Measurements from ENCODE around the gene GNG7. TPM values are rescaled to one million over a fixed set of nuclear protein-coding genes. Genes with fewer than 3 reads are reported as not detected.

The GNG7 gene
- total RNA-seq = 1.8 TPM in 1 of 2 replicates, not detected in the other

- peak; percentile 40 for DNase-seq (ENCODE audit: low read depth)
Measured at GRCh38 chr19:2702170-2703076, at the start of gene GNG7. Gene GNG7, minus strand, starts transcription at chr19:2702694. Its CDS starts 182,006 bp downstream, at chr19:2520688.

GRCh38 chr19:2751438-2751830 lies 48.9 kb upstream of the GNG7 start:
- DNase-seq (ENCODE audit: low read depth) = no peak

- no peak for DNase-seq (ENCODE audit: low read depth)
Measured at GRCh38 chr19:2750808-2751437, 48.4 kb upstream of the GNG7 start.

GRCh38 chr19:2747349-2747748 lies 44.9 kb upstream of the GNG7 start:
- no peak for DNase-seq (ENCODE audit: low read depth)

GRCh38 chr19:2744113-2744512 lies 41.6 kb upstream of the GNG7 start:
- no peak for DNase-seq (ENCODE audit: low read depth)

- DNase-seq (ENCODE audit: low read depth) = no peak
Measured at GRCh38 chr19:2743099-2743498, 40.6 kb upstream of the GNG7 start.

GRCh38 chr19:2740314-2740656 lies 37.8 kb upstream of the GNG7 start:
- DNase-seq (ENCODE audit: low read depth) = no peak

GRCh38 chr19:2739602-2740313 lies 37.3 kb upstream of the GNG7 start, which contains the start of gene SLC39A3:
Gene SLC39A3, minus strand, starts transcription at chr19:2740017. Its CDS starts 2,760 bp downstream, at chr19:2737257.
- DNase-seq (ENCODE audit: low read depth) = peak; percentile 92

- no peak for DNase-seq (ENCODE audit: low read depth)
Measured at GRCh38 chr19:2736550-2737190, 34.2 kb upstream of the GNG7 start.

GRCh38 chr19:2735374-2735773 lies 32.9 kb upstream of the GNG7 start:
- DNase-seq (ENCODE audit: low read depth) = no peak

GRCh38 chr19:2734589-2735288 lies 32.2 kb upstream of the GNG7 start:
- DNase-seq (ENCODE audit: low read depth) = no peak

GRCh38 chr19:2733930-2734588 lies 31.6 kb upstream of the GNG7 start:
- DNase-seq (ENCODE audit: low read depth) = no peak

GRCh38 chr19:2732883-2733282 lies 30.4 kb upstream of the GNG7 start:
- DNase-seq (ENCODE audit: low read depth) = no peak

GRCh38 chr19:2732157-2732725 lies 29.7 kb upstream of the GNG7 start:
- DNase-seq (ENCODE audit: low read depth) = no peak

GRCh38 chr19:2731181-2731995 lies 28.9 kb upstream of the GNG7 start:
- no peak for DNase-seq (ENCODE audit: low read depth)

GRCh38 chr19:2729943-2730818 lies 27.7 kb upstream of the GNG7 start:
- no peak for DNase-seq (ENCODE audit: low read depth)

GRCh38 chr19:2728783-2729387 lies 26.4 kb upstream of the GNG7 start:
- DNase-seq (ENCODE audit: low read depth) = no peak

GRCh38 chr19:2727640-2727944 lies 25.1 kb upstream of the GNG7 start:
- no peak for DNase-seq (ENCODE audit: low read depth)
